Measurements from ENCODE around the gene TMCC1.
"Not testable (repeated sequence)": the region's sequence is repeated elsewhere in the genome, so short reads cannot be mapped to it uniquely, and the experiment has no call there.

The TMCC1 gene

GRCh38 chr3:129715854-129716253, 177.7 kb downstream of the TMCC1 start:
- DNase-seq, result no peak

DNA sequence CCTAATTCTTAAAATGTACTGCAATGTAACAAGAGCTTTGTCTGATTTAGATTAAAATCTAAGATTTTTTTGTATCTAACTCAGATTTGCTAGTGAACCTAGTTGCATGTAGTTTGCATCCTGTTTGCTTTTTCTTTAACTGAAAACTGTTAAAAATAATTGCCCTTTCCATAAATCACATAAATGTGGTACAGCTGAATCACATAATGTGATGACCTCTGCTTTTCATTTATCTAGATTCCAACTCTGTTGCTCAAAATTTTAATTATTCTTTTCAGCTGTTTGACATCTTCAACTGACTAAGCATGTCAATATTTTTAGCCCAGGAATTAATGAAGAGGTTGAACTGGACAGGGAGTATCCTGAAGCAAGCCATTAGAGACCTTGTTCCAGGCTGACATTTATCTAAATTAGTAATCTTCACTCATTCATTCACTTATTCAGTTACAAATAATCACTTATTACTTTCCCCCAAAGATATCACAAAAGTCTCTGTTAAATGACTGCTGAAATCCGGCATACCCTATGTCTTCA, 185.1 kb downstream of the TMCC1 start:
- DNase-seq, result no peak

- DNase-seq, result no peak
Observed at GRCh38 chr3:129705274-129705673, 188.2 kb downstream of the TMCC1 start.

- no peak for DNase-seq
Observed at GRCh38 chr3:129703913-129704312, 189.6 kb downstream of the TMCC1 start.

DNA sequence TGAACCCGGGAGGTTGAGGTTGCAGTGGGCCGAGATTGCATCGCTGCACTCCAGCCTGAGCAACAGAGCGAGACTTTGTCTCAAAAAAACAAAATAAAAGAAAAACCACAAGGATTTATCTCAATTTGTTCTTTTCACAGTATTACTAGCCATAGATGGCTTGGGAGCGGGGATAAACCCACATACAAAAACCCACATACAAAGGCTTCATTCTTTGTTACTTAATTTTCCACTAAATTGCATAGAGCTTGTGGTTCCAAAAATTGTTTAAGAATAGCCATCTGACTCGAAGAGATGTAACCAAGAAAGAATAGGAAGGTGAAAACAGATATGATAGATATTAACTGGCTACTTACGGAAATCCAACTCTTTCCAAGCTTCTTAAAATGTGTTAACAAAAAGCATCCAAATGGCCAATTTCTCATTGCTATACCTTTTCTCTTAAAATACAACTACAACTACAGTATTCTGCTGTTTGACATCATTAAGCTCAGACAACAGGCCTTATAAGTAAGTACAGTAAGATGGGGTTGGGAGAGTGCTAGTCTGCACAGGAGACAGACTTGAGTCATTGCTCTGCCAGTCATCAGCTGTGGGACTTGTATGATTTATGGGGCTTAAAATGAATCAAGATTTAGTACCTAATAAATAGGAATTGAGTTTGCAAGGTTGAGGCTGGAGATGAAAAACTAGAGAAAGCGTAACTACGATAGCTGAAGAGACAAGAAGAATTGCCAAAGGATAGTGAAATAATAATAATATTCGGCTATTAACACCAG, 190.4 kb downstream of the TMCC1 start:
- no peak for DNase-seq

DNA sequence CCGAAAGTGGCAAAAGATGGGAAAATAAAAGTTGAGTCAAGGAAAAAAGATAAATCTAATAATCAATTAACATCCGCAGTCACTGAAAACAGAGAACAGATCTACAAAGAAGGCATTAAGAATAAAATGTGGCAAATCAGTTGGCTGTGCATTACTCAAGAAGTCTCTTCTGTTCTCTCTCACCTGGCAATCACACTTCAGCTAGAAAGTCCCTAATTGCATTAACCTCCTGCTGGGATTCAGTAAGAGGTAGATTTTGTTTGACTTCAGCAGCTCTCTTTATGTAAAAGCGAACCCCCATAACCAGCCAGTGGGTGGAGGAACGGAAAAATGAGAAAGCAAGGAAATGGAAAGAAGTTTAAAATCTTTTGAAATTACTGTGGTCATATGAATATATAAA, 192.3 kb downstream of the TMCC1 start:
- no peak for DNase-seq

DNA sequence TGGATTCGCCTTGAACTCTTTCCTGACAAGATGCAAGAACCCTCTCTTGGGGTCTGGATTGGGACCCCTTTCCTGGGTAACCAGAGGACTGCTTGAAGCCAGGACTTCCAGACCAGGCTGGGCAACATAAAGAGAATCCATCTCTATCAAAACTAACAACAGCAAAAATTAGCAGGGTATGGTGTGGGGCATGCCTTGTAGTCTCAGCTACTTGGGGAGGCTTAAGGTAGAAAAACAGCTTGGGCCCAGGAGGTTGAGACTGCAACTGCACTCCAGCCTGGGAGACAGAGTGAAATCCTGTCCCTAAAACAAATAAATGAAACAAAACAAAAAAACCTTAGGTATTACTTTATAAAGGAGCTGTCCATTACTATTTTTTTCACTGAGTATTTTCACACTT, 193.9 kb downstream of the TMCC1 start:
- DNase-seq, result no peak

GRCh38 chr3:129699199-129699598, 194.3 kb downstream of the TMCC1 start:
- DNase-seq, result peak in 1 of 5 donors; percentile 8

DNA sequence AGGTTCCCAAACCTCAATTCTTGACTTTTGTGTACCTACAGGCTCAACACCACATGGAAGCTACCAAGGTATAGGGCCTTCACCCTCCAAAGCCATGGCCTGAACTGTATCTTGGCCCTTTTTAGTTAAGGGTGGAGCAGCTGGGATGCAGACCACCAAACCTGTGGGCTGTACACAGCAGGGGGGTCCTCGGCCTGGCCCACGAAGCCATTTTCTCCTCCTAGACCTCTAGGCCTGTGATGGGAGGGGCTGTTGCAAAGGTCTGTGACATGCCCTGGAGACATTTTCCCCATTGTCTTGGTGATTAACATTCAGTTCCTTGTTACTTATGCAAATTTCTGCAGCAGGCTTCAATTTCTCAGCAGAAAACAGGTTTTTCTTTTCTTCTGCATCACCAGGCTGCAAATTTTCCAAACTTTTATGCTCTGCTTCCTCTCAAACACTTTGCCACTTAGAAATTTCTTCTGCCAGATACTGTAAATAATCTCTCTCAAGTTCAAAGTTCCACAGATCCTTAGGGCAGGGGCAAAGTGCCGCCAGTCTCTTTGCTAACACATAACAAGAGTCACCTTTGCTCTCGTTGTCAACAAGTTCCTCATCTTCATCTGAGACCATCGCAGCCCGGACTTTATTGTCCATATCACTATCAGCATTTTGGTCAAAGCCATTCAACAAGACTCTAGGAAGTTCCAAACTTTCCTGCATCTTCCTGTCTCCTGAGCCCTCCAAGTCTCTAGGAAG, 196.1 kb downstream of the TMCC1 start:
- DNase-seq, result no peak

DNA sequence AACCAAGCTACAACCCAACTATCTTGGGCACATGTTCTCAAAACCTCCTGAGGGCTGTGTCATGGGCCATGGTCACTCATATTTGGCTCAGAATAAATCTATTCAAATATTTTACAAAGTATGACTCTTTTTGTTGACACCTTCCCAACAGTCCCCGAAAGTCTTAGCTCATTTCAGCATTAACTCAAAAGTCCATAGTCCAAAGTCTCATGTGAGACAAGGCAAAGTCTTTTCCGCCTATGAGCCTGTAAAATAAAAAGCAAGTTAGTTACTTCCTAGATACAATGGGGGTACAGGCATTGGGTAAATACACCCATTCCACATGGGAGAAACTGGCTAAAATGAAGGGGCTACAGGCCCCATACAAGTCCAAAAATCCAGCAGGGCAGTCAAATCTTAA, 197.1 kb downstream of the TMCC1 start:
- not testable (repeated sequence) for DNase-seq

GRCh38 chr3:129695230-129695629, 198.3 kb downstream of the TMCC1 start:
- DNase-seq, result no peak

DNA sequence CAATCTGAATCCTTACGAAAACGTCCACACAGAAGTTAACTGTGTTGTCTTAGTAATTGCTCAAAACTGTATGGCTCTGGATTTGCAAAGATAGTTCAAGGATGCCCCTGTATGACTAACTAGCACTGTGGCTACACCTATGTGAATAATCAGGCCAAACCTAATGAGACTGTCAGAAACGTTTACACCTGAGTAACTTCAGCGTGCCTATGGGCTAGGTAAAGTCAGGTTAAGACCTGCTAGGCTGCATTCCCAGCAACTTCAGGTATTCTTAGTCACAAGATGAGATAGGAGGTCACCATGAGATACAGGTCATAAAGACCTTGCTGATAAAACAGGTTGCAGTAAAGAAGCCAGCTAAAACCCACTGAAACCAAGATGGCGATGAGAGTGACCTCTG, 199.3 kb downstream of the TMCC1 start:
- no peak for DNase-seq

DNA sequence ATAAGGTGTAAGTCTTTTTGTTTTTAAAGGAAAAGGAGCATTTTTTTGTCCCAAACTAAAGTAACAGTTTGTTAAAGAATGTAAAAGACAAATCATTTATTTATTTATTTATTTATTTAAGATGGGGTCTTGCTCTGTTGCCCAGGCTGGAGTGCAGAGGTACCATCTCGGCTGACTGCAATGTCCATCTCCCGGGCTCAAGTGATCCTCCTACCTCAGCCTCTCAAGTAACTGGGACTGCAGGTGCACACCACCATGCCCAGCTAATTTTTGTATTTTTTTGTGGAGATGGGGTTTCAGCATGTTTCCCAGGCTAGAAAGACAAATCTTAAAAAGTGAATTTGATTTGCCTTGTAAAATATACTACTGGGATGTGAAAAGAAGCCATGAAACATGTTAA, 200.8 kb downstream of the TMCC1 start:
- DNase-seq, result no peak

DNA sequence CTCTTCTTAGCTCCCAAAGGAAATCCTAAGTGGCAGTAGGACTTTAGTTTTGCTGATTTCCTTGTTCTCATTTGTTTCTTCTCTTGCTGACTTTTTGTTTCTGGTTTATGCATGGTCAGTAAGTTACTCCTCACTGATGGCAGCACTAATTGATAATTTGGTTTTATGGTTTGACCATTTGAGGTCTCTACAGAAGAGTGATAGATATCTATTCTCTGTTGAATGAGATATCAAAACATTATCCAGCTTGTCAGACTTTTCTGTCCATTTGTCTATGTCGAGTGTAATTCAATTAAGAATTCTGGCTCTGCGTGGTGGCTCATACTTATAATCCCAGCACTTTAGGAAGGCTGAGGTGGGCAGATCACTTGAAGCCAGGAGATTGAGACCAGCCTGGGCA, 202.5 kb downstream of the TMCC1 start:
- no peak for DNase-seq

DNA sequence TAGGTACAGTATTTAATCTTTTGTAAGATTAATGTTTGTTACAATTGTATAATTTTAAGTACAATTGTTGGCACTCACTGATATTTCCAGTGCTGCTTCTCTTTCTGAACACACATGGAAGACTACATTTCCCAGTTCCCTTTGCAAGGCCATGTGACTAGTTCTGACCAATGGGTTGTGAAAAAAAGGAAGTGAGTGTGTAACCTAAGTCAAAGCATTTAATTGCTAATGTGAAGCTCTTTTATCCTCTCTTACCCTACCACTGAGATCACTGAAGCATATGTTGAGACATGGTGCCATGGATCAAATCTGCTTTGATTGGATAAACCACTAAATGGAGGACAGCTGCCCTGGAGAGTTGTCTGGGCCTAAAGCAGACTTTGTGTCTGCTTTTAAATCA, 203.1 kb downstream of the TMCC1 start:
- DNase-seq, result peak in 4 of 5 donors; percentile 8 to 39 (median 26)

DNA sequence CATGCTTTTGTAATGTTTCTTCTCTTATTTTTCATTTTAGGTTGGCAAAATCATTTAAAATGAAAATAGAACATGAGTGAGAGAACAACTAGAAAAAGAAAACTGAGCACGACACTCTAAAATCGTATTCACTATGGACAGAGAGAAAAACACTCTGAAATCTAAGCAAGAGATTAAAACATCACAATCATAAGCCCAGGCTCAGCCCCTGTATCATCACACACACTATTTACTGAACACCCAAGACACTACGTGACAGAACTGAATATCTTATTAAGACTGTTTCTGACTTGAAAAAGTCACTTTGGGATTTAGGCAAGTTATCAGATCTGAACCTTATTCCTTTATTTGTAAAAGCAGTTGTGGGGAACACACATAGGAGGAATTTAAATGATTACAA, 204.5 kb downstream of the TMCC1 start:
- no peak for DNase-seq

GRCh38 chr3:129688271-129688895, 205.1 kb downstream of the TMCC1 start:
- DNase-seq, result no peak

- DNase-seq, result no peak
Observed at GRCh38 chr3:129687586-129688125, 205.9 kb downstream of the TMCC1 start.

GRCh38 chr3:129686941-129687340, 206.6 kb downstream of the TMCC1 start:
- DNase-seq, result no peak

GRCh38 chr3:129684270-129684669, 209.2 kb downstream of the TMCC1 start:
- no peak for DNase-seq

DNA sequence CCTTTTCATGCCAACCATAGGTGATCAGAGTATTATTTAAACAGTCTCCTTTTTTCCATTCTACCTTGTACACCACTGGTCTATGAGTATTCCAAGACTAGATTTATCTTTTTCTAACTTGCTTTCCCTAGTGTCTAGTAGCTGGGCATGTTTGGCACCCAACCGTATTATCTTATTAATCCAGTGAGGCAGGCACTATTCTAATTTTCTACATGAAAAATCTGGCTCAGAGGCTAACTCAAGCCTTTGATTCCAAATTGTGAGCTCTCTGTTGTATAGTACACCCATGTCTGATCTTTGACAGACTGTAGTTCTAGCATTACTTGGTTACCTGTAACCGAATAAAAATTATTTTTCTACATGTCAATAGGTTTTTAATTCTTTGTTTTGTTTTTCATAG, 210.3 kb downstream of the TMCC1 start:
- no peak for DNase-seq

GRCh38 chr3:129676985-129677384, 216.5 kb downstream of the TMCC1 start:
- DNase-seq, result no peak

- DNase-seq, result not testable (repeated sequence)
Observed at GRCh38 chr3:129674798-129675123, 218.8 kb downstream of the TMCC1 start.

Measured in T-helper 1 cell (primary cell).